GM21529 (cell line): Measurements from ENCODE around the gene ATP2A2.
"Not testable (repeated sequence)": the region's sequence is repeated elsewhere in the genome, so short reads cannot be mapped to it uniquely, and the experiment has no call there.

Experiments
- ATAC-seq: cut with Tn5 transposase; IDR thresholded peaks from one replicate; pipeline ENCODE4 v1.9.1; 2021; ENCODE audit not compliant: unreplicated experiment

Gene ATP2A2

DNA sequence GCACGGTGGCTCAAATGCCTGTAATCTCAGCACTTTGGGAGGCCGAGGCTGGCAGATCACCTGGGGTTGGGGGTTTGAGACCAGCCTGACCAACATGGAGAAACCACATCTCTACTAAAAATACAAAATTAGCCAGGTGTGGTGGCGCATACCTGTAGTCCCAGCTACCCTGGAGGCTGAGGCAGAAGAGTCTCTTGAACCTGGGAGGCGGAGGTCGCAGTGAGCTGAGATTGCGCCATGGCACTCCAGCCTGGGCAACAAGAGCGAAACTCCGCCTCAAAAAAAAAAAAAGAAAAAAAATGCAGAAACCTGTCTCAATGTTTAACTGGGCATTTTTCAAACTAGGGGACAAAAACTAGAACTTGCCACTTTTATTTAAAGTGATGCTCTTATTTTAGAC lies 59.2 kb downstream of the ATP2A2 start:
- ATAC-seq, result not testable (repeated sequence)

DNA sequence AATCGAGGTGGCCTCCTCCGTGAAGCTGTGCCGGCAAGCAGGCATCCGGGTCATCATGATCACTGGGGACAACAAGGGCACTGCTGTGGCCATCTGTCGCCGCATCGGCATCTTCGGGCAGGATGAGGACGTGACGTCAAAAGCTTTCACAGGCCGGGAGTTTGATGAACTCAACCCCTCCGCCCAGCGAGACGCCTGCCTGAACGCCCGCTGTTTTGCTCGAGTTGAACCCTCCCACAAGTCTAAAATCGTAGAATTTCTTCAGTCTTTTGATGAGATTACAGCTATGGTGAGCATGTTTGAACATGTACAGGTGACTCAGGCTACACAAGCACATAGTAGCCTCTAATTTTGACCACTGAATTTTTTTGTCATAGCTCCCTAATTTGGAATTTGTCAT lies 59.7 kb downstream of the ATP2A2 start:
- no peak for ATAC-seq

DNA sequence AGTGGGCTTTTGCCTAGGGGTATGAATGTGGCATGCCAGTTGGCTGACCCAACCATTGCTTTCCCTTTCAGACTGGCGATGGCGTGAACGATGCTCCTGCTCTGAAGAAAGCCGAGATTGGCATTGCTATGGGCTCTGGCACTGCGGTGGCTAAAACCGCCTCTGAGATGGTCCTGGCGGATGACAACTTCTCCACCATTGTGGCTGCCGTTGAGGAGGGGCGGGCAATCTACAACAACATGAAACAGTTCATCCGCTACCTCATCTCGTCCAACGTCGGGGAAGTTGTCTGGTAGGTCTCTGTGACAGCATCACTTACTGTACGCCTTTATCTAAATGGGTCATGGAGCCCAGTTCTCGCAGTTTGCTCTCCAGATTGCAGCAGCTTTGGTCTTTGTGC lies 61.1 kb downstream of the ATP2A2 start:
- no peak for ATAC-seq

- no peak for ATAC-seq
These were observed 62.1 kb downstream of the ATP2A2 start for GRCh38 chr12:110343114-110343513.

DNA sequence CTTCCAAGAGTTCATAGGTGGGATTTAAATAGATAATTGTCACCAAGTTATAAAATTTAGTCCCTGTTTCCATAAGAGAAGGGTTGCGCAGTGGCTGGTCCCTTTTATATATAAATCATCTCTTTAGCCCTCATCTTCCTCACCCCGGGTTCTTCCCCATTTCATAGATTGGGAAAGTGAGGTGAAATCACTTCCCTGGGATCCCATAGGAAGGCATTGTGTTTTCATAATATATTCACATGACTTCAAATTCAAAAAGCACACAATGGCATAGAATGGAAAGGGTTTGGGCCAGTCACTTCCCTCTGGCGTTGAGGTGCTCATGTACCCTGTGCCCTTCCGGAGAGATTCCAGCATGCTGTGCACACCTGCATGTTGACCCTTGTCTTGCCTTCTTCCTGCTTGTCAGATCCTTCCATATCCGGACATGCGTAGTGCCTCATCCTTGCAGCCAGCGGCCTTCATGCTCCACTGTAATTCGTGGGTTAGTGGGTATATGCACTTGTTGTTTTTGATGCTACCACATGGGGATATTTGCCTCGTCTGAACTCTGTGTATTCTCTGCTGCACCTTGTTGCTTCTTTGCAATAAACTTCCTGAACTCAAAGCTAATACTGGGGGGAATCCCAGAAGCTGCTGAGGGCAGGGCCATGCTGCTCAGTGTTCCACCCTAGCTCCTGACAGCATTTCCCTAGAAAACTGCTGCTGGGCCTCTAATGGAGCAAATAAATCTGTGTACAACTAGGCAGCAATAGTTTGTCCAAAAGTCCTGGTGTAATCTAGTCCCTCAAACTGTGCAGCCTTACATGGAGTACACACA lies 62.9 kb downstream of the ATP2A2 start:
- ATAC-seq, result no peak

DNA sequence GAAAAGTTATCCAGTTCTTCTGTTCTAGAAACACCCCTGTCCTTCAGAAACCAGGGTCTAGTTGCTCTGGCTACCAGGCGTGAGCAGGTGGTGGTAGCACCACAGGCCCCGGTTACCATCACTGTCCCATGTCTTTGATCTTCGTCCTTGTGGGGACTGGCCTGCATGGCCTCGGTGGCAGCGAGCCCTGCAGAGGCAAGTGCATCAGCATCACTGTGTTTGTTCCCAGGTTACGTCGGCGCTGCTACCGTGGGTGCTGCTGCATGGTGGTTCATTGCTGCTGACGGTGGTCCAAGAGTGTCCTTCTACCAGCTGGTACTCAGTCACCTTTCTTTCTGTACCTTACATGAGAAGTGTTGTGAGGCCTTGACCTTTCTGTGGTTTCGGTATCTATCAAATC lies 63.6 kb downstream of the ATP2A2 start:
- ATAC-seq, result no peak

DNA sequence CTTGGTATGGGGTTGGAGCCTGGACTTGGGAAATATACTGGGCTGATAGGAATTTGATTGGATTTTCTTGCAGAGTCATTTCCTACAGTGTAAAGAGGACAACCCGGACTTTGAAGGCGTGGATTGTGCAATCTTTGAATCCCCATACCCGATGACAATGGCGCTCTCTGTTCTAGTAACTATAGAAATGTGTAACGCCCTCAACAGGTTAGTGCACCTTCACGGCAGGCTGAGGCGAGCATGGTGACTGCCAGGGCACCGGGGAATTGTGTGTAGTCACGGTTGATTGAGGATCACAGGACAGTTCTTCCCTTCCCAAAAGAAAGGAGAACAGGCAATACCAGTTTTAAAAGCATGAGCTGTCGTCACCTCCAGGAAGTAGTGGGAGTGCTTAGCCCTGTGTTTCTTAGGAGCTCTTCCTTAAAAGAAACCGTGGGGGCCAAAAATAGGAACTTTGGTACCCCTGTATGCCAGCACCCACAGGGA lies 64.2 kb downstream of the ATP2A2 start:
- ATAC-seq, result no peak

GRCh38 chr12:110345963-110346362 lies 64.9 kb downstream of the ATP2A2 start:
- ATAC-seq, result no peak

- ATAC-seq, result no peak
These were observed 66.7 kb downstream of the ATP2A2 start for GRCh38 chr12:110347767-110348166.

GRCh38 chr12:110348431-110349059 lies 67.5 kb downstream of the ATP2A2 start:
- no peak for ATAC-seq

DNA sequence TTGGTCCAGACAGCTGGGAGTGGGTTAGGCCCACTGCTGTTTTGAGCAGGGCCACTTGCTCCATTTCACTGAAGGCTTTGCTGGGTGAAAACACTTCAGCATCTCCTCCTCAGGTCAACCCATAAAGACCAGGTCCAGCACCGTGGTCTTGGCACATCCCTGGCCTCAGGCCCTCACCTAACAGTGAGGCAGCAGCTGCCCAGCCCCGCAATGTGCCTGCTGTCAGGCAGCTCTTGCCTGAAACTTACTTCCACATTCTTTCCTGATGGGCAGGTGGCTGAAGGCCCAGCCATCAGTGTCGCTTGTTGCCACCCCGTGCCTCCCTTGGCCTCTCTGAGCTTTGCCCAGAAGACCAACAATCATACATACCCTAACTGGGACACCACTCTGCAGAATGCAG lies 68.0 kb downstream of the ATP2A2 start:
- ATAC-seq, result no peak

DNA sequence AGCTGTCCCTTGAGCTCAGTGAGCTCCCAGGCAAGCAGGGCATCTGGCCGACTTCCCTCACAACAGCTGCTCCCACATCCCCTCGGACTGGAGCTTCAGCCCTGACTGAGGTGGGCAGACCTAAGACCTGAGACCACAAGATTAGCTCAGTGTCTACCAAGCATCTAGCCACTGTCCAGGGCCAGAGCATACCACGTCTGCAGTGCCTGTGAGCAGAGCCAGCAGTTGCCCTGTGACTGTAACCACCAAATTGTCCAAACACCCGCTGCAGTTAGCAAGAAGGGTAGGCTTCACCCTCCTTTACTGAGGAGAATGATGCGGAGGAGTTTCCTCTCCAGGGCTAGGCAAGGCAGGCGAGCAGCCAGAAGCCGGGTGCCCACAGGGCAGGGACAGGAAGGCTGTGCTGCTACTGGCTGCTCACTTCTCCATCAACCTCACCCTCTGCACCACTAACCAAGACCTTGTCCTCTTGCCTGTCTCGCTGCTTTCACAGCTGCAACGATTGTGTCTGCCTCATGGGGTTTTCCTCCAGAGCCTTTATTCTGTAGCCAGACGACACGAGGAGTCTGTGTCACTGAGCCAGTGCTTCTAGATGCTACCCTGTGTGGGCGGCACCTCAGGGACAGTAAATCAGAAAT lies 68.6 kb downstream of the ATP2A2 start:
- no peak for ATAC-seq

GRCh38 chr12:110351119-110351518 lies 70.1 kb downstream of the ATP2A2 start:
- no peak for ATAC-seq

- ATAC-seq, result no peak
These were observed 71.4 kb downstream of the ATP2A2 start for GRCh38 chr12:110352401-110352800.

- ATAC-seq, result no peak
These were observed 72.3 kb downstream of the ATP2A2 start for GRCh38 chr12:110353211-110353965.

DNA sequence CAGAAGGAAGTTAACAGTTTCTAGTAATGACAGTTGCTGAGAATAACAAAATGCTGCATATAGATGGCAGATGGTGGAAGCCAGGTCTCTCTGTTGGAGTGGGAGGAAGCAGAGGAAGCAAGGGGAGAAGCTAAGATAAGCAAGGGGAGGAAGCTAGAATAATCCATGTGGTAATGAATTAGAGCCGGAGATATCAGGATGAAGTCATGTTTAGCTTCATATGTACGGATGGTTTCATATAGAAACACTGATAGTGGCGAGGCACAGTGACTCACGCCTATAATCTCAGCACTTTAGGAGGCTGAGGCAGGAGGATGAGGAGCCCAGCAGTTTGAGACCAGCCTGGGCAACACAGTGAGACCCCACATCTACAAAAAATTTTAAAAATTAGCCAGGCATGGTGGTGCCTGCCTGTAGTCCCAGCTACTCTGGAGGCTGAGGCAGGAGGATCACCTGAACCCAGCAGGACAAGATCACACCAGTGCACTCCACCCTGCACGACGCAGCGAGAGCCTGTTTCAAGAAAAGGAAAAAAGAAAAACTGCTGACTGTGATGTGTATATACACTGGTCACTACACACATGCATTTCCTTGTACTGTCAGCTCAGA lies 73.2 kb downstream of the ATP2A2 start:
- ATAC-seq, result no peak

DNA sequence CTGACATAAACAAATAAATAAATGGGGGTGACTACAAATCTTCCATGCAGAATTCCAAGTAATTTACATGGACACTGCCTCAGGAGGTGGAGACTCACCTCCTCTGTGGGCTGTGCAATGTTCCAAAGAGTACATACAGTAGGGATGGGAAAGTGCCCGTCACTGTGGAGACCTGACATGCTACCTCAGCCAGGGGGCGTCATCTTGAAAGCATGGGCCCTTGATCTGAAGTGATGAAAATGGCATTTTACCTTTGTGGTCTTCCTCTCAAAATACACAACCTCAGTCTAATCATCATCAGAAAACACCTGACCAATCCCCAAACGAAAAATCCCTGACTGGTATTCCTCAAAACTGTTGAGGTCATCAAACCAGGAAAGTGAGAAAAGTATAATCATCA lies 74.0 kb downstream of the ATP2A2 start:
- no peak for ATAC-seq

GRCh38 chr12:110358384-110359097 lies 77.5 kb downstream of the ATP2A2 start:
- not testable (repeated sequence) for ATAC-seq

DNA sequence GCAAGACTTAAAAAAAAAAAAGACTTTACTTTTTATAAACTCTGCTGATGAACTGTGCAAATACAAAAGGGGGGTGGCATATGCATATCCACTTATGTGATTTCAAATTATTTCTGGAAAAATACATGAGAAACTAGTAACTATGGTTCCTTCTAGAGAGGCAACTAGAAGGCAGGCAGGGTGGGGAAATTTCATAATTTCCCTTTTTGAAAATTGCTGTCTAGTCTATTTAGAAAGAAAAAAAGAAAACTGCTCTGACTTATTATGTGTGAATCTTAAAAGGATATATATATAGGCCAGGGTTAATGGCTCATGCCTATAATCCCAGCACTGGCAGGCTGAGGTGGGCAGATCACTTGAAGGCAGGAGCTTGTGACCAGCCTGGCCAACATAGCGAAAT lies 80.2 kb downstream of the ATP2A2 start:
- no peak for ATAC-seq
